Measurements from ENCODE around the gene VIPR1.

Gene VIPR1

GRCh38 chr3:42495393-42495792 lies 7.0 kb upstream of the VIPR1 start:
- DNase-seq: no peak

- no peak for DNase-seq
Measured at GRCh38 chr3:42497009-42497731, 5.3 kb upstream of the VIPR1 start.

- no peak for DNase-seq
Measured at GRCh38 chr3:42498034-42498433, 4.4 kb upstream of the VIPR1 start.

- no peak for DNase-seq
Measured at GRCh38 chr3:42498791-42499477, 3.5 kb upstream of the VIPR1 start.

- no peak for DNase-seq
Measured at GRCh38 chr3:42499478-42499871, 3.0 kb upstream of the VIPR1 start.

- DNase-seq: no peak
Measured at GRCh38 chr3:42500091-42500490, 2.4 kb upstream of the VIPR1 start.

- no peak for DNase-seq
Measured at GRCh38 chr3:42500909-42501308, 1.5 kb upstream of the VIPR1 start.

- DNase-seq: peak; percentile 32
Measured at GRCh38 chr3:42501321-42501680, 1.1 kb upstream of the VIPR1 start.

GRCh38 chr3:42501681-42502428 lies 588 bp upstream of the VIPR1 start:
- DNase-seq: peak; percentile 73

GRCh38 chr3:42503251-42503924 lies 945 bp downstream of the VIPR1 start:
- DNase-seq: no peak

- DNase-seq: no peak
Measured at GRCh38 chr3:42503957-42504333, 1.5 kb downstream of the VIPR1 start.

GRCh38 chr3:42504334-42505127 lies 2.1 kb downstream of the VIPR1 start:
- no peak for DNase-seq

GRCh38 chr3:42505128-42505848 lies 2.8 kb downstream of the VIPR1 start:
- DNase-seq: no peak

- no peak for DNase-seq
Measured at GRCh38 chr3:42505849-42506410, 3.5 kb downstream of the VIPR1 start.

- DNase-seq: no peak
Measured at GRCh38 chr3:42507252-42507651, 4.8 kb downstream of the VIPR1 start.

- DNase-seq: peak; percentile 20
Measured at GRCh38 chr3:42507761-42508335, 5.4 kb downstream of the VIPR1 start.

- DNase-seq: no peak
Measured at GRCh38 chr3:42508562-42508961, 6.1 kb downstream of the VIPR1 start.

- DNase-seq: no peak
Measured at GRCh38 chr3:42509111-42509510, 6.7 kb downstream of the VIPR1 start.

GRCh38 chr3:42510325-42510724 lies 7.9 kb downstream of the VIPR1 start:
- no peak for DNase-seq

GRCh38 chr3:42511201-42511600 lies 8.8 kb downstream of the VIPR1 start:
- no peak for DNase-seq

GRCh38 chr3:42511736-42512135 lies 9.3 kb downstream of the VIPR1 start:
- DNase-seq: peak; percentile 51

All from hematopoietic multipotent progenitor cell treated with erythropoietin and hydrocortisone succinate and interleukin-3 and kit ligand, for 4 days (in vitro differentiated cells).